ENCODE data around the gene SAFB. TPM values are rescaled to one million over a fixed set of nuclear protein-coding genes. Genes with fewer than 3 reads are reported as not detected.
A peak's percentile ranks its signal among the peaks of the same experiment; 100 is the strongest.

The SAFB gene
- total and polyA plus RNA-seq, 2 experiments from 2014 or later: 36.5 to 49.4 TPM

DNA sequence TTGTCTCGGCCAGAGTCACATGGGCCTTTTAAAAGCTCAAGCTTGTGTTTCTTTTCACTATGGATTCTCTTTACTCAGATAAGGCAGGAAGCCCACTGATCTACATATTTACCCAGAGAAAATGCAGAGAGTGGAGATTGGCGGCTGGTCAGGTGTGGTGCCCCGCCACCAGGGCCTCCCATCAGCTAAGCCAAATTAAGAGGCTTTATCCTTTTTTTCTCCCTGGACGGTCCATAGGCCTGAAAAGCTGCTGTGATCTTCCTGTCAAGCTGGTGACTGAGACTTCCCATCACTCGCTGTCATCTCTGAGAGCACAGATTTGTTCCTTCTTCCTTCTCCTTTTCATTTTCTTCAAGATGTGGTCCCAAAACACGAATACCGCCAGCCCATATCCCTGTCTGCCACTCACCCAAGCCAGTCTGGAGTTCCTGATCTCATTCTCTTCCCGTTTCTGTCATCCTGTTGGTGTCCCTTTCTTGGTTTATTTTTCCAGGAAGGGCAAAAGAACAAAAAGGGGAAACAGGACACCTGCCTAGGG lies 1.9 kb downstream of the SAFB start:
- Histone ChIP-seq H3K4me2 (ENCODE audit: unreplicated experiment) (peak overlapping the region; percentile 97), H2AFZ (no peak overlapping the region), H3K27ac (peak overlapping the region; percentile 88), H3K9me3 (ENCODE audit: low read depth) (no peaks in the 10 kb centered on the region), H3K27me3 (replicated peaks; ENCODE audit: insufficient read depth) (no peaks in the 10 kb centered on the region), H3K4me3 (peak overlapping the region; percentile 87), H3F3A (ENCODE audit: insufficient read depth) (peaks cover 9% of the 10 kb centered on the region; the same call in 1 of the 2 replicates), H3K4me1 (ENCODE audit: insufficient read depth) (peaks cover 42% of the 10 kb centered on the region), H3K9ac (peak overlapping the region; percentile 96), H4K20me1 (ENCODE audit: insufficient read depth) (peaks cover 4% of the 10 kb centered on the region; the same call in 1 of the 2 replicates), H3K79me2 (ENCODE audit: insufficient read depth) (peaks cover 97% of the 10 kb centered on the region), H3K9me2 (ENCODE audit: insufficient read depth) (no peaks in the 10 kb centered on the region), H3K36me3 (ENCODE audit: low read depth) (peaks cover 38% of the 10 kb centered on the region; the same call in 1 of the 2 replicates)
- TF ChIP-seq EZH2 (IDR thresholded peaks at IDR 0.05; ENCODE audit: insufficient read depth, poor library complexity, severe bottlenecking): no peak
- TF ChIP-seq EZH2phosphoT487 (IDR thresholded peaks at IDR 0.05; ENCODE audit: insufficient read depth, low read depth): no peak
- in situ Hi-C loops (cut with MboI): no loop called here
- WGBS, 2 experiments (ENCODE audit: low coverage in 1 of 2, low lambda C conversion rate in 2 of 2, missing lambda C conversion rate in 2 of 2): 6 to 12% methylated on average over 8 of the region's 8 CpGs
- DNase-seq: peak; percentile 47

DNA sequence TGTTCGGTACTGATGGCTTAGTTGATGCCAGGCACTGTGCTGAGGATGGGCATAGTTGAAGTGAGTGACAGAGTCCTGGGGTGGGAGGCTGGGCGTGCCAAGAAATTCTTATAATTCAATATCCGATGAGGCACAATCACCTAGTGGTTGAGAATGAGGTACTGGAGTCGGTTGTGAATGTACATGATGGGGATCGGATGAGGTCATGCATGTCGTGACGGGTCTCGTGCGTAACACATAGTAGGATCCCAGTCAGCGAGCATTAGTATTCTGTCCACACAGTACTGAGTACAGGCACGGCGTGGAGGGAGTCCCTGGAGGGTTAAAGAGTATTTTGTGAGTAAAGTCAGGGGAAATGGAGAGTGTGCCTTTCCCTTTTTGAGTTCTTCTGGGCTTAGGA lies 2.8 kb downstream of the SAFB start:
- Histone ChIP-seq H3K4me2 (ENCODE audit: unreplicated experiment) (peak overlapping the region; percentile 97), H3K27me3 (replicated peaks; ENCODE audit: insufficient read depth) (no peaks in the 10 kb centered on the region), H3K36me3 (ENCODE audit: low read depth) (peaks cover 41% of the 10 kb centered on the region; the same call in 1 of the 2 replicates), H3K9ac (peak overlapping the region; percentile 96), H3K9me3 (ENCODE audit: low read depth) (no peaks in the 10 kb centered on the region), H3K27ac (no peak overlapping the region), H3K79me2 (ENCODE audit: insufficient read depth) (peaks cover 97% of the 10 kb centered on the region), H4K20me1 (ENCODE audit: insufficient read depth) (peaks cover 4% of the 10 kb centered on the region; the same call in 1 of the 2 replicates), H3K9me2 (ENCODE audit: insufficient read depth) (no peaks in the 10 kb centered on the region), H3K4me3 (0 out of 2 replicates have a peak overlapping the region, but pooled peaks have one; percentile 87), H3K4me1 (ENCODE audit: insufficient read depth) (peaks cover 34% of the 10 kb centered on the region), H2AFZ (no peak overlapping the region), H3F3A (ENCODE audit: insufficient read depth) (peaks cover 15% of the 10 kb centered on the region; the same call in 1 of the 2 replicates)
- in situ Hi-C loops (cut with MboI): no loop called here
- TF ChIP-seq EZH2phosphoT487 (IDR thresholded peaks at IDR 0.05; ENCODE audit: insufficient read depth, low read depth): no peak
- no peak for TF ChIP-seq EZH2 (IDR thresholded peaks at IDR 0.05; ENCODE audit: insufficient read depth, poor library complexity, severe bottlenecking)
- 78 to 81% methylated on average over 12 of the region's 12 CpGs for WGBS, 2 experiments (ENCODE audit: low coverage in 1 of 2, low lambda C conversion rate in 2 of 2, missing lambda C conversion rate in 2 of 2)
- no peak for DNase-seq

DNA sequence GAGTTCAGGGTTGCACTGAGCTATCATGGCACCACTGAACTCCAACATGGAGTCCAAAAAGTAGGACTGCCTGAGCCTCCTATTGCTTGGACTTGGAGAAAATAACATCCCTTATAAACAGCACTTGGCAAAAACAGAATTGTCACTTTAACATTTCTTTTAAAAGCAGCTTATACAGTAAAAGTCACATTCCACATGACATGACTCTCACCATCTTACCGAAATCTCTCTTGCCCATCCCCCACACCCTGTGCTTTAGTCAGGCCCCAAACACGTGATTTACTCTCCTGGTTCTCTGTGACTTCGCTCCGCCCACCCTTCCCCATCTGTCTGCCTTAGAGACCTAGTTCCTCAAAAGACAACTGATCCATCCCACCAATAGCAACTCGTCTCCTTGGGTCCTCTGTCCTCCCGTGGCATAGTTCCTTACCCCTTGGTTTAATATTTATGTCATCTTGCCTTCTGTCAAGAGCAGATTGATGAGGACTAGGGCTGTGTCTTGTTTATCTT lies 4.6 kb downstream of the SAFB start:
- Histone ChIP-seq H3K9me2 (ENCODE audit: insufficient read depth) (no peaks in the 10 kb centered on the region), H3K9ac (no peak overlapping the region), H2AFZ (no peak overlapping the region), H3K4me3 (no peak overlapping the region), H3F3A (ENCODE audit: insufficient read depth) (peaks cover 24% of the 10 kb centered on the region), H3K27me3 (replicated peaks; ENCODE audit: insufficient read depth) (no peaks in the 10 kb centered on the region), H3K4me1 (ENCODE audit: insufficient read depth) (peaks cover 42% of the 10 kb centered on the region), H3K9me3 (ENCODE audit: low read depth) (no peaks in the 10 kb centered on the region), H3K36me3 (ENCODE audit: low read depth) (peaks cover 41% of the 10 kb centered on the region; the same call in 1 of the 2 replicates), H3K79me2 (ENCODE audit: insufficient read depth) (peaks cover 97% of the 10 kb centered on the region), H3K4me2 (ENCODE audit: unreplicated experiment) (no peak overlapping the region), H4K20me1 (ENCODE audit: insufficient read depth) (peaks cover 4% of the 10 kb centered on the region; the same call in 1 of the 2 replicates), H3K27ac (0 out of 2 replicates have a peak overlapping the region, but pooled peaks have one; percentile 11)
- no peak for TF ChIP-seq EZH2phosphoT487 (IDR thresholded peaks at IDR 0.05; ENCODE audit: insufficient read depth, low read depth)
- TF ChIP-seq EZH2 (IDR thresholded peaks at IDR 0.05; ENCODE audit: insufficient read depth, poor library complexity, severe bottlenecking): no peak
- in situ Hi-C loops (cut with MboI): no loop called here
- peak; percentile 68 for DNase-seq
- 64 to 66% methylated on average over 6 of the region's 6 CpGs for WGBS, 2 experiments (ENCODE audit: low coverage in 1 of 2, low lambda C conversion rate in 2 of 2, missing lambda C conversion rate in 2 of 2)

DNA sequence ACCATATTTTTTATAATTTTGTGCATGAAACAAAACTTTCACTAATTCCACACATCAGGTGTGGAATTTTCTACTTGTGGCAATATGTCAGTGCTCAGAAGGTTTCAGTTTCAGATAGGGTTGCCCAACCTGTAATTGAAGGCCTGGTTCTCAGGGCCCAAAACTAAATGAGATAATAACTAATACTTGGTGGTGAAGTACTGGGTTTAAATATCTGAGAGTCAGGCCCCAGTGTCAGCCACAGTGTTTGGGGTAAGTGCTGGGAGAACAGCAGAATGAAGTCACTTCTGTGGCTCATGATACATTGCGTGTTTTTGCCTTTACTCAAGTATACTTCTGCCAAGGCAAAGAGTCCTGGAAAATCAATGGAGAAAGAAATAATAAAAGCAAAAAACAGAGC lies 5.6 kb downstream of the SAFB start:
- H3K27me3 ChIP-seq (replicated peaks; ENCODE audit: insufficient read depth): no peaks in the 10 kb centered on the region
- H3K4me1 ChIP-seq (ENCODE audit: insufficient read depth): peaks cover 48% of the 10 kb centered on the region
- no peaks in the 10 kb centered on the region for H3K9me3 ChIP-seq (ENCODE audit: low read depth)
- WGBS, 2 experiments (ENCODE audit: low coverage in 1 of 2, low lambda C conversion rate in 2 of 2, missing lambda C conversion rate in 2 of 2): 95 to 96% methylated on average over 1 of the region's 1 CpG
- peak; percentile 49 for DNase-seq
- H3K79me2 ChIP-seq (ENCODE audit: insufficient read depth): peaks cover 100% of the 10 kb centered on the region
- H4K20me1 ChIP-seq (ENCODE audit: insufficient read depth): peaks cover 9% of the 10 kb centered on the region; the same call in 1 of the 2 replicates
- H3K9me2 ChIP-seq (ENCODE audit: insufficient read depth): no peaks in the 10 kb centered on the region
- no peak overlapping the region for H3K4me3 ChIP-seq
- H3K4me2 ChIP-seq (ENCODE audit: unreplicated experiment): no peak overlapping the region
- H3K27ac ChIP-seq: no peak overlapping the region
- H2AFZ ChIP-seq: no peak overlapping the region
- H3K9ac ChIP-seq: no peak overlapping the region
- peaks cover 41% of the 10 kb centered on the region; the same call in 1 of the 2 replicates for H3K36me3 ChIP-seq (ENCODE audit: low read depth)
- H3F3A ChIP-seq (ENCODE audit: insufficient read depth): peaks cover 31% of the 10 kb centered on the region
- no peak for TF ChIP-seq EZH2 (IDR thresholded peaks at IDR 0.05; ENCODE audit: insufficient read depth, poor library complexity, severe bottlenecking)
- no peak for TF ChIP-seq EZH2phosphoT487 (IDR thresholded peaks at IDR 0.05; ENCODE audit: insufficient read depth, low read depth)
- in situ Hi-C loops (cut with MboI): no loop called here
